Measurements from ENCODE around the gene SUN1.
"Not testable (repeated sequence)": the region's sequence is repeated elsewhere in the genome, so short reads cannot be mapped to it uniquely, and the experiment has no call there.

Gene SUN1

GRCh38 chr7:833601-834258, 1.5 kb downstream of the SUN1 start:
- DNase-seq (ENCODE audit: low read depth), result no peak

GRCh38 chr7:834277-834676, 2.0 kb downstream of the SUN1 start:
- DNase-seq (ENCODE audit: low read depth), result no peak

- DNase-seq (ENCODE audit: low read depth), result no peak
Observed at GRCh38 chr7:835021-835420, 2.7 kb downstream of the SUN1 start.

- no peak for DNase-seq (ENCODE audit: low read depth)
Observed at GRCh38 chr7:835485-836401, 3.5 kb downstream of the SUN1 start.

- peak; percentile 75 for DNase-seq (ENCODE audit: low read depth)
Observed at GRCh38 chr7:836429-836828, 4.2 kb downstream of the SUN1 start.

- no peak for DNase-seq (ENCODE audit: low read depth)
Observed at GRCh38 chr7:837001-837400, 4.7 kb downstream of the SUN1 start.

GRCh38 chr7:840001-840600, 7.8 kb downstream of the SUN1 start:
- DNase-seq (ENCODE audit: low read depth), result no peak

- no peak for DNase-seq (ENCODE audit: low read depth)
Observed at GRCh38 chr7:841943-842342, 9.7 kb downstream of the SUN1 start.

GRCh38 chr7:842431-843031, 10.3 kb downstream of the SUN1 start:
- DNase-seq (ENCODE audit: low read depth), result no peak

GRCh38 chr7:843230-843629, 11.0 kb downstream of the SUN1 start:
- DNase-seq (ENCODE audit: low read depth), result no peak

- DNase-seq (ENCODE audit: low read depth), result no peak
Observed at GRCh38 chr7:844043-844442, 11.8 kb downstream of the SUN1 start.

GRCh38 chr7:844514-844913, 12.2 kb downstream of the SUN1 start:
- no peak for DNase-seq (ENCODE audit: low read depth)

GRCh38 chr7:845091-845490, 12.8 kb downstream of the SUN1 start:
- DNase-seq (ENCODE audit: low read depth), result no peak

- DNase-seq (ENCODE audit: low read depth), result no peak
Observed at GRCh38 chr7:845731-846130, 13.5 kb downstream of the SUN1 start.

GRCh38 chr7:846958-847650, 14.8 kb downstream of the SUN1 start:
- not testable (repeated sequence) for DNase-seq (ENCODE audit: low read depth)

GRCh38 chr7:847728-848127, 15.5 kb downstream of the SUN1 start:
- DNase-seq (ENCODE audit: low read depth), result not testable (repeated sequence)

- no peak for DNase-seq (ENCODE audit: low read depth)
Observed at GRCh38 chr7:849145-849544, 16.9 kb downstream of the SUN1 start.

- no peak for DNase-seq (ENCODE audit: low read depth)
Observed at GRCh38 chr7:849781-850180, 17.5 kb downstream of the SUN1 start.

- no peak for DNase-seq (ENCODE audit: low read depth)
Observed at GRCh38 chr7:851204-851603, 18.9 kb downstream of the SUN1 start.

GRCh38 chr7:853366-854117, 21.3 kb downstream of the SUN1 start:
- no peak for DNase-seq (ENCODE audit: low read depth)

GRCh38 chr7:854118-854775, 22.0 kb downstream of the SUN1 start:
- no peak for DNase-seq (ENCODE audit: low read depth)
